Mesenchymal stem cell (in vitro differentiated cells and primary cell): Measurements from ENCODE around the gene AFDN.

Experiments used
- DNase-seq: peaks from one replicate; pipeline ENCODE4 v3.0.0-alpha.2; 2013
- H2AFZ ChIP-seq: one replicate; pipeline ENCODE4 v1.6.1; 2013; ENCODE audit warnings: low read depth, mild to moderate bottlenecking, control low read depth, inconsistent platforms, low read length, moderate library complexity
- H2AK5ac ChIP-seq: 2 replicates; pipeline ENCODE4 v1.6.1; 2013; ENCODE audit warnings: low read length, moderate library complexity, mild to moderate bottlenecking, inconsistent platforms; ENCODE audit not compliant: severe bottlenecking
- H2BK120ac ChIP-seq: one replicate; pipeline ENCODE4 v1.6.1; 2013; ENCODE audit warnings: low read depth, mild to moderate bottlenecking, inconsistent platforms, low read length, moderate library complexity
- H2BK12ac ChIP-seq, 2 experiments: one replicate each; pipeline ENCODE4 v1.6.1; 2013; ENCODE audit warnings: inconsistent platforms in 2 of 2, low read length in 2 of 2, mild to moderate bottlenecking in 2 of 2, moderate library complexity in 2 of 2, control low read depth in 1 of 2
- H2BK15ac ChIP-seq: one replicate; pipeline ENCODE4 v1.6.1; 2013; ENCODE audit warnings: mild to moderate bottlenecking, low read depth, inconsistent platforms; ENCODE audit not compliant: poor library complexity, severe bottlenecking
- H2BK5ac ChIP-seq: 2 replicates; pipeline ENCODE4 v1.6.1; 2013; ENCODE audit warnings: low read depth, mild to moderate bottlenecking, low read length, control low read depth, inconsistent platforms; ENCODE audit not compliant: poor library complexity, severe bottlenecking
- H3K14ac ChIP-seq, 2 experiments: one replicate each; pipeline ENCODE4 v1.6.1; 2013; ENCODE audit warnings: inconsistent platforms in 2 of 2, low read length in 2 of 2, control low read depth in 1 of 2, mild to moderate bottlenecking in 1 of 2, moderate library complexity in 1 of 2
- H3K18ac ChIP-seq, 2 experiments: one replicate each; pipeline ENCODE4 v1.6.1; 2013; ENCODE audit warnings: inconsistent platforms in 2 of 2, low read length in 2 of 2, control low read depth in 1 of 2, low read depth in 1 of 2, mild to moderate bottlenecking in 1 of 2
- H3K23ac ChIP-seq, 2 experiments: one replicate each; pipeline ENCODE4 v1.6.1; 2013; ENCODE audit warnings: inconsistent platforms in 2 of 2, low read length in 2 of 2, mild to moderate bottlenecking in 2 of 2, moderate library complexity in 2 of 2, control low read depth in 1 of 2
- H3K27ac ChIP-seq: 2 replicates; pipeline ENCODE4 v1.5.1; 2013; ENCODE audit warnings: mild to moderate bottlenecking, moderate library complexity, low read length, control low read depth, inconsistent platforms; ENCODE audit not compliant: poor library complexity, severe bottlenecking
- H3K27me3 ChIP-seq, 2 experiments: 2 replicates each; pipeline versions ENCODE4 v1.6.1 to v1.7.0; 2013; ENCODE audit warnings: low read length in 2 of 2, mild to moderate bottlenecking in 2 of 2, moderate library complexity in 2 of 2, control low read depth in 1 of 2, inconsistent platforms in 1 of 2; ENCODE audit not compliant: control insufficient read depth in 1 of 2, insufficient read depth in 1 of 2
- H3K36me3 ChIP-seq, 2 experiments: 2 replicates each; pipeline versions ENCODE4 v1.6.1 to v1.7.0; 2013; ENCODE audit warnings: low read length in 2 of 2, control low read depth in 1 of 2, inconsistent platforms in 1 of 2, low read depth in 1 of 2, mild to moderate bottlenecking in 1 of 2; ENCODE audit not compliant: insufficient read depth in 2 of 2, control insufficient read depth in 1 of 2
- H3K4ac ChIP-seq, 2 experiments: one replicate each; pipeline ENCODE4 v1.6.1; 2013; ENCODE audit warnings: inconsistent platforms in 2 of 2, low read length in 2 of 2, mild to moderate bottlenecking in 2 of 2, moderate library complexity in 2 of 2, control low read depth in 1 of 2, low read depth in 1 of 2
- H3K4me1 ChIP-seq: 2 replicates; pipeline ENCODE4 v1.6.1; 2013; ENCODE audit warnings: low read depth, low read length, control low read depth; ENCODE audit not compliant: control insufficient read depth, insufficient read depth
- H3K4me2 ChIP-seq: 2 replicates; pipeline ENCODE4 v1.6.1; 2013; ENCODE audit warnings: low read length, mild to moderate bottlenecking, inconsistent platforms; ENCODE audit not compliant: poor library complexity, severe bottlenecking
- H3K4me3 ChIP-seq, 2 experiments: 2 replicates each; pipeline versions ENCODE4 v1.5.1 to v1.7.0; 2013; ENCODE audit warnings: low read length in 2 of 2, mild to moderate bottlenecking in 2 of 2, control low read depth in 1 of 2, low read depth in 1 of 2; ENCODE audit not compliant: insufficient read depth in 1 of 2
- H3K79me1 ChIP-seq: replicated peaks from 2 replicates; pipeline ENCODE4 v1.6.1; 2013; ENCODE audit warnings: mild to moderate bottlenecking, control low read depth, low read length, inconsistent platforms; ENCODE audit not compliant: poor library complexity, severe bottlenecking
- H3K9ac ChIP-seq: 2 replicates; pipeline ENCODE4 v1.7.0; 2013; ENCODE audit warnings: mild to moderate bottlenecking, low read length, moderate library complexity
- H3K9me3 ChIP-seq: 2 replicates; pipeline ENCODE4 v1.7.0; 2013; ENCODE audit warnings: mild to moderate bottlenecking, low read length; ENCODE audit not compliant: control insufficient read depth
- H4K8ac ChIP-seq: one replicate; pipeline ENCODE4 v1.6.1; 2013; ENCODE audit warnings: inconsistent platforms, mild to moderate bottlenecking, low read length, moderate library complexity
- H4K91ac ChIP-seq: one replicate; pipeline ENCODE4 v1.6.1; 2013; ENCODE audit warnings: mild to moderate bottlenecking, low read length, inconsistent platforms
- WGBS: methylation state at CpG from one replicate; pipeline ENCODE4 v1.1.7; 2013; ENCODE audit warnings: mixed read lengths; 5-methylcytosine and 5-hydroxymethylcytosine counted together

The AFDN gene

GRCh38 chr6:167858842-167859664, 32.3 kb downstream of the AFDN start:
- H3K79me1 ChIP-seq = peaks cover 11% of the 10 kb centered on the region
- peak overlapping the region; percentile 62 for H3K27ac ChIP-seq
- H3K36me3 ChIP-seq = no peaks in the 10 kb centered on the region
- H4K8ac ChIP-seq = no peak overlapping the region
- H3K4me1 ChIP-seq = peaks cover 4% of the 10 kb centered on the region
- DNase-seq = peak; percentile 61
- no peak overlapping the region for H3K23ac ChIP-seq
- H3K4ac ChIP-seq = peak overlapping the region in 1 of 2 experiments; percentile 28
- H3K14ac ChIP-seq = no peak overlapping the region
- H4K91ac ChIP-seq = no peak overlapping the region
- H3K4me2 ChIP-seq = no peak overlapping the region
- 48% methylated on average over 5 of the region's 7 CpGs for WGBS
- no peak overlapping the region for H2BK120ac ChIP-seq
- no peaks in the 10 kb centered on the region for H3K27me3 ChIP-seq
- H2BK5ac ChIP-seq = no peak overlapping the region
- H3K4me3 ChIP-seq = no peak overlapping the region
- no peaks in the 10 kb centered on the region for H3K9me3 ChIP-seq
- H2AK5ac ChIP-seq = peak overlapping the region; percentile 19
- no peak overlapping the region for H2BK12ac ChIP-seq
- no peak overlapping the region for H3K18ac ChIP-seq
- H2AFZ ChIP-seq = no peak overlapping the region
- no peak overlapping the region for H2BK15ac ChIP-seq
- peak overlapping the region; percentile 55 for H3K9ac ChIP-seq

- peak overlapping the region; percentile 24 to 54 for H2BK12ac ChIP-seq
- H3K18ac ChIP-seq = peak overlapping the region in 1 of 2 experiments; percentile 92
- DNase-seq = no peak
- no peak overlapping the region for H4K91ac ChIP-seq
- H3K9me3 ChIP-seq = no peaks in the 10 kb centered on the region
- peak overlapping the region; percentile 24 for H2AK5ac ChIP-seq
- no peak overlapping the region for H3K4me2 ChIP-seq
- no peak overlapping the region for H2BK5ac ChIP-seq
- H2AFZ ChIP-seq = no peak overlapping the region
- no peak overlapping the region for H3K9ac ChIP-seq
- no peak overlapping the region for H2BK120ac ChIP-seq
- H3K27ac ChIP-seq = no peak overlapping the region
- 0% methylated on average over 1 of the region's 4 CpGs for WGBS
- H3K4ac ChIP-seq = peak overlapping the region in 1 of 2 experiments; percentile 91
- no peaks in the 10 kb centered on the region for H3K27me3 ChIP-seq
- no peaks in the 10 kb centered on the region for H3K36me3 ChIP-seq
- H2BK15ac ChIP-seq = no peak overlapping the region
- peaks cover 13% of the 10 kb centered on the region for H3K79me1 ChIP-seq
- H3K14ac ChIP-seq = peak overlapping the region in 1 of 2 experiments; percentile 55
- no peak overlapping the region for H3K4me3 ChIP-seq
- H3K4me1 ChIP-seq = peaks cover 4% of the 10 kb centered on the region
- H3K23ac ChIP-seq = no peak overlapping the region
- H4K8ac ChIP-seq = no peak overlapping the region
These were observed 34.0 kb downstream of the AFDN start for GRCh38 chr6:167860550-167861226.

GRCh38 chr6:167861424-167861823, 34.7 kb downstream of the AFDN start:
- H2BK15ac ChIP-seq = no peak overlapping the region
- H3K36me3 ChIP-seq = peaks cover 0 to under 1% of the 10 kb centered on the region in 2 experiments

GRCh38 chr6:167863897-167864296, 37.2 kb downstream of the AFDN start:
- no peak overlapping the region for H3K14ac ChIP-seq
- DNase-seq = no peak
- 98% methylated on average over 4 of the region's 4 CpGs for WGBS
- H3K4me3 ChIP-seq = no peak overlapping the region
- H3K4me1 ChIP-seq = peaks cover 4% of the 10 kb centered on the region
- H2AFZ ChIP-seq = no peak overlapping the region
- no peaks in the 10 kb centered on the region for H3K9me3 ChIP-seq
- no peak overlapping the region for H2BK5ac ChIP-seq
- H3K23ac ChIP-seq = no peak overlapping the region
- H2BK12ac ChIP-seq = no peak overlapping the region
- H3K9ac ChIP-seq = no peak overlapping the region
- peaks cover 25% of the 10 kb centered on the region for H3K79me1 ChIP-seq
- H2BK120ac ChIP-seq = no peak overlapping the region
- no peaks in the 10 kb centered on the region for H3K27me3 ChIP-seq
- no peak overlapping the region for H2BK15ac ChIP-seq
- H3K4me2 ChIP-seq = no peak overlapping the region
- H4K91ac ChIP-seq = no peak overlapping the region
- no peak overlapping the region for H3K18ac ChIP-seq
- H3K4ac ChIP-seq = no peak overlapping the region
- H2AK5ac ChIP-seq = no peak overlapping the region
- H4K8ac ChIP-seq = no peak overlapping the region
- H3K27ac ChIP-seq = no peak overlapping the region
- peaks cover 6 to 12% of the 10 kb centered on the region in 2 experiments for H3K36me3 ChIP-seq

More at GRCh38 chr6:167861424-167861823, 34.7 kb downstream of the AFDN start:
- H3K4me2 ChIP-seq = no peak overlapping the region
- no peaks in the 10 kb centered on the region for H3K27me3 ChIP-seq
- H2BK120ac ChIP-seq = no peak overlapping the region
- no peak overlapping the region for H3K4me3 ChIP-seq
- H3K79me1 ChIP-seq = peaks cover 17% of the 10 kb centered on the region
- no peak overlapping the region for H4K91ac ChIP-seq
- H3K23ac ChIP-seq = no peak overlapping the region
- no peak overlapping the region for H2AFZ ChIP-seq
- no peak overlapping the region for H3K18ac ChIP-seq
- H2BK12ac ChIP-seq = no peak overlapping the region
- H3K14ac ChIP-seq = no peak overlapping the region
- no peak overlapping the region for H3K4ac ChIP-seq
- DNase-seq = no peak
- no peak overlapping the region for H3K27ac ChIP-seq
- no peak overlapping the region for H4K8ac ChIP-seq
- no peak overlapping the region for H2BK5ac ChIP-seq
- H3K9me3 ChIP-seq = no peaks in the 10 kb centered on the region
- H2AK5ac ChIP-seq = no peak overlapping the region
- H3K4me1 ChIP-seq = peaks cover 4% of the 10 kb centered on the region
- no peak overlapping the region for H3K9ac ChIP-seq
